ENCODE data around the gene TPM3. TPM values are rescaled to one million over a fixed set of nuclear protein-coding genes. Genes with fewer than 3 reads are reported as not detected.
"Not testable (repeated sequence)": the region's sequence is repeated elsewhere in the genome, so short reads cannot be mapped to it uniquely, and the experiment has no call there.

Gene TPM3
- polyA plus RNA-seq, 2 of the 4 experiments (the other 2 are of a cell fraction) = 510 to 618 TPM

DNA sequence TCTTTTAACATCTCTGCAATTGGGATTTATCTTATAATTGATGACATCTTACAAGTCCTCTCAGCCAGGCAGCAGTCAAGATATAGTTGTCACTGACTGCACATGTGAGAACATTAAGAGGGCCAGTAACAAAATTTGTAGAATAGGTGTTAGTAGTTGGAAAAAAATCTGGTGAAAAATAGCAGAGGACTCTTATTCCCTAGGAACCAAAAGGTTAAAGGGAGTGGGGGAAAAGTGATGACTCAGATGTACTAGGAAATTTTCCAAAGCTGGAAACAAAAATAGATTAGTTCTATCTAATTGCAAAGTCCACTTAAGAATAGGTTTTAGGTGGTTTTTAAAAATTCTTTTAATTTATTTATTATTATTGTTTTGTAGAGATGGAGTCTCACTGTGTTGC, 40.6 kb downstream of the TPM3 start:
- Histone ChIP-seq H3K4me2 (no peak overlapping the region), H3K9me3 (no peaks in the 10 kb centered on the region), H3K4me1 (peaks cover 5% of the 10 kb centered on the region; the same call in 2 of the 3 replicates), H3K4me3 (no peak overlapping the region), H3K27ac (no peak overlapping the region)
- ChIA-PET CTCF (interaction anchor here (0.6 kb wide), 1 partner anchor 174 kb away, joined by 4 read pairs; the partner anchor contains the start of gene JTB), POLR2A (no interaction called here)
- ATAC-seq (no peak), FAIRE-seq (no peak), DNase-seq (ENCODE audit: low read depth in 1 of 2, low spot score in 1 of 2) (no peak)
- TF ChIP-seq MAFK (IDR thresholded peaks at IDR 0.05; ENCODE audit: partially characterized antibody) (peak; percentile 54), TFCP2L1 (CRISPR knock-in tag; IDR thresholded peaks at IDR 0.05) (no peak), HEYL (CRISPR knock-in tag; IDR thresholded peaks at IDR 0.05) (no peak)

DNA sequence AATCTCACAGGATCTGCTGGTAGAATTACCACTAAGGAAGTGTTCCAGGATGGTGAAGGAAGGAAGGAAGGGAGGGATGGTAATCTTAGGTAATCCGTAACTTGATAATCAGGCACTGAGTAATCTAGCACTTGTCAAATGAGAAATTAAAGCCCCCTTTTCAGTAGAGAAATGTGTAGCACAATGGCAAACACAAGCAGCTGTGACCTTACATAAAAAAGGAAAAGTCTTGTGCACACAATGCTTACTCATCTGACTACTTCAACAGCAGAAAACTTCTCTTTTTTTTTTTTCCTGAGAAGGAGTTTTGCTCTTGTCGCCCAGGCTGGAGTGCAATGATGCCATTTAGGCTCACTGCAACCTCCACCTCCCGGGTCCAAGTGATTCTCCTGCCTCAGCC, 43.1 kb downstream of the TPM3 start:
- Histone ChIP-seq H3K9me3 (no peaks in the 10 kb centered on the region), H3K27ac (no peak overlapping the region), H3K4me2 (no peak overlapping the region), H3K4me1 (peaks cover 5% of the 10 kb centered on the region; the same call in 2 of the 3 replicates), H3K4me3 (no peak overlapping the region)
- FAIRE-seq (no peak), DNase-seq (ENCODE audit: low read depth in 1 of 2, low spot score in 1 of 2) (peak in 1 of 2 experiments; percentile 22), ATAC-seq (peak; percentile 50 to 64; a peak in 4 of 6 replicates)
- POLR2A ChIA-PET = no interaction called here
- TF ChIP-seq RNF2 (IDR thresholded peaks at IDR 0.05; ENCODE audit: borderline replicate concordance, low read depth) (no peak), PHF8 (IDR thresholded peaks at IDR 0.05; ENCODE audit: borderline replicate concordance, low read depth) (no peak), EHMT2 (IDR thresholded peaks at IDR 0.05; ENCODE audit: low read depth) (no peak), RARB (CRISPR knock-in tag; IDR thresholded peaks at IDR 0.05) (no peak), HDAC2 (IDR thresholded peaks at IDR 0.05) (no peak), NFE2L2 (conservative IDR thresholded peaks at IDR 0.05; ENCODE audit: low read length) (no peak), RAD21 (conservative IDR thresholded peaks at IDR 0.05 in 1 of 2, IDR thresholded peaks at IDR 0.05 in 1 of 2) (no peak), ZSCAN20 (CRISPR knock-in tag; IDR thresholded peaks at IDR 0.05) (no peak), EHF (CRISPR knock-in tag; IDR thresholded peaks at IDR 0.05) (no peak), EP300 (IDR thresholded peaks at IDR 0.05) (no peak)
- TF ChIP-seq, protein P1, sequence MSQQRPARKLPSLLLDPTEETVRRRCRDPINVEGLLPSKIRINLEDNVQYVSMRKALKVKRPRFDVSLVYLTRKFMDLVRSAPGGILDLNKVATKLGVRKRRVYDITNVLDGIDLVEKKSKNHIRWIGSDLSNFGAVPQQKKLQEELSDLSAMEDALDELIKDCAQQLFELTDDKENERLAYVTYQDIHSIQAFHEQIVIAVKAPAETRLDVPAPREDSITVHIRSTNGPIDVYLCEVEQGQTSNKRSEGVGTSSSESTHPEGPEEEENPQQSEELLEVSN (IDR thresholded peaks at IDR 0.05; ENCODE audit: borderline replicate concordance, low read depth) = no peak
- CTCF ChIA-PET = interaction anchor here (1.3 kb wide), 1 partner anchor 13 kb away, joined by 3 read pairs; no protein-coding TSS in a partner anchor
- 62% methylated on average over 3 of the region's 3 CpGs for WGBS (ENCODE audit: missing lambda C conversion rate)

DNA sequence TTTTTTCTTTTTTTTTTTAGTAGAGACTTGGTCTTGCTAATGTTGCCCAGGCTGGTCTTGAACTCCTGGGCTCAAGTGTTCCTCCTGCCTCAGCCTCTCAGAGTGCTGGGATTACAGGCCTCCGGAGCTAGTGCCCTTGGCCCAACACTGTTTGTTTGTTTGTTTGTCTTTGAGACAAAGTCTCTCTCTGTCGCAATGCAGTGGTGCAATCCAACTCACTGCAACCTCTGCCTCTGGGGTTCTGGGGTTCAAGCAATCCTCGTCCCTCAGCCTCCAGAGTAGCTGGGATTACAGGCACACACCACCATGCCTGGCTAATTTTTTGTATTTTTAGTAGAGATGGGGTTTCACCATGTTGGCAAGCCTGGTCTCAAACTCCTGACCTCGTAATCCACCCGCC, 44.4 kb downstream of the TPM3 start:
- DNase-seq (ENCODE audit: low read depth in 1 of 2, low spot score in 1 of 2); H3K27ac ChIP-seq; H3K4me1 ChIP-seq; ATAC-seq; FAIRE-seq; POLR2A ChIA-PET; H3K4me2 ChIP-seq; H3K9me3 ChIP-seq; H3K4me3 ChIP-seq: not testable (repeated sequence)
- 69% methylated on average over 5 of the region's 5 CpGs for WGBS (ENCODE audit: missing lambda C conversion rate)
- CTCF ChIA-PET = interaction anchor here (0.6 to 1.1 kb wide), 2 partner anchors 13 to 128 kb away, joined by 3 read pairs; no protein-coding TSS in a partner anchor
- 0 out of 4 replicates have a peak, but pooled peaks of 1 of the 2 experiments have one; percentile 4 for TF ChIP-seq CEBPB (IDR thresholded peaks at IDR 0.05)

DNA sequence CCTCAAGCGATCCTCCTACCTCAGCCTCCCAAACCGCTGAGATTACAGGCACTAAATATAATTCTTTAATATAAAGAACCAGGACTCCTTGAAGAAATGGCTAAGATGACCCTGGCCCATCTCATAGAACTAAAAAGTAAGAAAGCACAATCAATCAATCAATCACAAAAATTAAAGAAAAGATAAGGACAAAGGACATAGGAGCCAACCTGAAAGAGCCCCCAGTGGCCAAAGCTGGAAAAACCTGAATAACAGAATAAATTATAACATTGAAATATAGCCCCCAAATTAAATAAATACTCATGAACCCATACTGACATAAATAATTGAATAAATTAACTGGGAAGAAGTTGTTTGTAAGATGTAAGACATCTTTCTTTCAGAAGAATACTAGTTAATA, 45.9 kb downstream of the TPM3 start:
- WGBS (ENCODE audit: missing lambda C conversion rate) = 95% methylated on average over 2 of the region's 2 CpGs
- ATAC-seq = peak in 1 of 2 experiments; percentile 54; a peak in 1 of 6 replicates
- peaks cover 5% of the 10 kb centered on the region; the same call in 2 of the 3 replicates for H3K4me1 ChIP-seq
- FAIRE-seq = no peak
- ChIA-PET CTCF (interaction anchor here (0.6 to 1.7 kb wide), 5 partner anchors 12 to 124 kb away, joined by 3 to 6 read pairs (median 5); no protein-coding TSS in a partner anchor), POLR2A (interaction anchor here (0.6 to 1.5 kb wide), 2 partner anchors 56 to 156 kb away, joined by 3 read pairs; no protein-coding TSS in a partner anchor)
- H3K4me3 ChIP-seq = no peak overlapping the region
- no peaks in the 10 kb centered on the region for H3K9me3 ChIP-seq
- no peak overlapping the region for H3K27ac ChIP-seq
- DNase-seq (ENCODE audit: low read depth in 1 of 2, low spot score in 1 of 2) = no peak
- no peak overlapping the region for H3K4me2 ChIP-seq
- 0 out of 5 replicates have a peak, but pooled peaks of 1 of the 2 experiments have one; percentile 2 for TF ChIP-seq RAD21 (conservative IDR thresholded peaks at IDR 0.05 in 1 of 2, IDR thresholded peaks at IDR 0.05 in 1 of 2)
- no peak for TF ChIP-seq JUN (IDR thresholded peaks at IDR 0.05)

DNA sequence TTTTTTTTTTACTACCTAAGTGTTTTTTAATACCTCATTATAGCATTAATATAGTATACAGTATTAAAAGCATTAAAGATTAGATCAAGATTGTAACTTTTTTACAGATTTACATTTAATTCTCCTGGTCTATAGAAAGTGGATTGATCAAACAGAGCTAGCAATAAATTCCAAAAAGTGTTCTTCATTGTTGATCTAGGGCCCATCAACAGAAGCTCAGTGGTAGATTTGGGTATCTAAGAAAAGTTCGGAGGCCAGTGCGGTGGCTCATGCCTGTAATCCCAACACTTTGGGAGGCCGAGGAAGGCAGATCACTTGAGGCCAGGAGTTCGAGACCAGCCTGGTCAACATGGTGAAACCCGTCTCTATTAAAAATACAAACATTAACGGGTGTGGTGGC, 49.5 kb downstream of the TPM3 start:
- H3K9me3 ChIP-seq = no peaks in the 10 kb centered on the region
- ATAC-seq (no peak), FAIRE-seq (no peak), DNase-seq (ENCODE audit: low read depth in 1 of 2, low spot score in 1 of 2) (no peak)
- 83% methylated on average over 6 of the region's 6 CpGs for WGBS (ENCODE audit: missing lambda C conversion rate)
- H3K4me3 ChIP-seq = no peak overlapping the region
- TF ChIP-seq MAZ (IDR thresholded peaks at IDR 0.05; ENCODE audit: borderline replicate concordance, low read depth, low read length) (no peak), HDAC2 (IDR thresholded peaks at IDR 0.05) (no peak), RARB (CRISPR knock-in tag; IDR thresholded peaks at IDR 0.05) (no peak), ZC3H11A (IDR thresholded peaks at IDR 0.05) (no peak), CHD2 (IDR thresholded peaks at IDR 0.05; ENCODE audit: low read length, partially characterized antibody) (no peak), MYC (IDR thresholded peaks at IDR 0.05; ENCODE audit: borderline replicate concordance, low read length) (no peak), FOXS1 (CRISPR knock-in tag; IDR thresholded peaks at IDR 0.05) (no peak), GATA3 (IDR thresholded peaks at IDR 0.05; ENCODE audit: borderline replicate concordance) (no peak), BHLHE40 (IDR thresholded peaks at IDR 0.05; ENCODE audit: low read depth, low read length) (no peak), ZSCAN20 (CRISPR knock-in tag; IDR thresholded peaks at IDR 0.05) (no peak)
- TF ChIP-seq, protein P2, sequence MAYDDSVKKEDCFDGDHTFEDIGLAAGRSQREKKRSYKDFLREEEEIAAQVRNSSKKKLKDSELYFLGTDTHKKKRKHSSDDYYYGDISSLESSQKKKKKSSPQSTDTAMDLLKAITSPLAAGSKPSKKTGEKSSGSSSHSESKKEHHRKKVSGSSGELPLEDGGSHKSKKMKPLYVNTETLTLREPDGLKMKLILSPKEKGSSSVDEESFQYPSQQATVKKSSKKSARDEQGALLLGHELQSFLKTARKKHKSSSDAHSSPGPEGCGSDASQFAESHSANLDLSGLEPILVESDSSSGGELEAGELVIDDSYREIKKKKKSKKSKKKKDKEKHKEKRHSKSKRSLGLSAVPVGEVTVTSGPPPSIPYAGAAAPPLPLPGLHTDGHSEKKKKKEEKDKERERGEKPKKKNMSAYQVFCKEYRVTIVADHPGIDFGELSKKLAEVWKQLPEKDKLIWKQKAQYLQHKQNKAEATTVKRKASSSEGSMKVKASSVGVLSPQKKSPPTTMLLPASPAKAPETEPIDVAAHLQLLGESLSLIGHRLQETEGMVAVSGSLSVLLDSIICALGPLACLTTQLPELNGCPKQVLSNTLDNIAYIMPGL (CRISPR knock-in tag; IDR thresholded peaks at IDR 0.05; ENCODE audit: borderline replicate concordance) = no peak
- ChIA-PET CTCF (interaction anchor here (1.0 kb wide), 1 partner anchor 56 kb away, joined by 3 read pairs; no protein-coding TSS in a partner anchor), POLR2A (no interaction called here)
- no peak overlapping the region for H3K27ac ChIP-seq
- no peaks in the 10 kb centered on the region for H3K4me1 ChIP-seq
- no peak overlapping the region for H3K4me2 ChIP-seq
